ENCODE data around the gene C19orf38.
"Not testable (repeated sequence)": the region's sequence is repeated elsewhere in the genome, so short reads cannot be mapped to it uniquely, and the experiment has no call there.

The C19orf38 gene

DNA sequence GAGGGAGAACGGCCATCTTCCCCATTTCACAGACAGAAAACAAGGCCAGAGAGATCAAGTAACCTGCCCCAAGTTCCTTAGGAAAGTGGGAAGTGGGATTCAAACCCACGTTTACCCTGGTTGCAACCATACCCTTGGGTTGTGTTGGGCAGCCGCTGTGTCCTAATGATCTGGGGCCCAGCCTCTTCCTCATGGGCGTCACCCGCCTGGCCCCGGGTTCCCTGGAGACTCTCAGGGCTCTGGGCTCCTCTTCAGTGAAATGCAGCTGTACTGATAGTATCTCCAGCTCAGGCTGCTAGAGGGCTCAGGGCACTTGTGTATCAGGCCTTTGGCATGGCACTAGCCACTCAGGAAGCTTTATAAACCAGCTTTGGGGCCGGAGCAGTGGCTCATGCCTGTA is 22.0 kb upstream of the C19orf38 start:
- no peak for DNase-seq

DNA sequence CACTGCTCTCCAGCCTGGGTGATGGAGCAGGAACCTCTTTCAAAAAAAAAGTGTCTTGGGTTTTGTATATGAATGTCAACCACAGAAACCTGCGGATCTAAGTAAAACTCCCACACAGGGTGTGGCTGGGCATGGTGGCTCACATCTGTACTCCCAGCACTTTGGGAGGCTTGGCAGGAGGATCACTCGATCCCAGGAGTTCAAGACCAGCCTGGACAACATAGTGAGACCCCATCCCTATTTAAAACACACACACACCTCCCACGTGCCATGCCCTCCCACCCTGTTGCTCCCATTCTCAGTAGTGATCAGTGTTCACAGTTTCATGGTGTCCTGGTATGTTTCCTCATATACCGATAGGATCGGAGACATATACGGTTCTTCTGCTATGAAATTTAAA is 21.4 kb upstream of the C19orf38 start:
- DNase-seq, result no peak

DNA sequence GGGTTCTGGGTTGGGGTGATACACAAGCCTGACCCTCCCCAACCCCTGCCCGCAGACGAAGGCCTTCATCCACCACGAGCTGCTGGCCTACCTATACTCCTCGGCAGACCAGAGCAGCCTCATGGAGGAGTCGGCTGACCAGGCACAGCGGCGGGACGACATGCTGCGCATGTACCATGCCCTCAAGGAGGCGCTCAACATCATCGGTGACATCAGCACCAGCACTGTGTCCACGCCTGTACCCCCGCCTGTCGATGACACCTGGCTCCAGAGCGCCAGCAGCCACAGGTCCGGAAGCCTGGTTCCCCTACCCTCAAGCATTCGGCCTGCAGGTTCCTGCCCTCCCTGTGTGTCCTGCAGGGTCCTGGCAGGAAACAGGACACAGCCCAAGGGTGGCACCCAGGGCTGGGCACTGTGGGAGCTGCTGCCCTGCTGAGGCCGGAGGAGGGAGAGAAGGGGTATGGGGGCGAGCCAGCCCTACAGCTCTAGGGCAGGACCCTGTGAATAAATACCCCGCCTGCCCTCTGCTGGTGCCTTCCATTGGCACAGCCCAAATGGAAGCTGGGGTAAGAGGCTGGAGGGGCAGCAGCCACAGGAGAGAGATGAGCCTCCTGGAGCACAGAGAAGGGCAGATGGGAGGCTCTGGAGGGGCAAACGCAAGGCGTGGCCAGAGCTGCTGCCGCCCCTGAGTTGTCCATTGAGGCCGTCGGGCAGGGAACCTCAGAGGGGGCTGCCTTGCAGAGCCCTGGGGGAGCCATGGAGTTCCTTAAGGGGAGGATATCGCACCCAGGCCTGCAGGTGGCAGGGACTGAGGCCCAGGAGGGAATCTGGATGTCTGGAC is 19.0 kb upstream of the C19orf38 start:
- DNase-seq, result no peak

DNA sequence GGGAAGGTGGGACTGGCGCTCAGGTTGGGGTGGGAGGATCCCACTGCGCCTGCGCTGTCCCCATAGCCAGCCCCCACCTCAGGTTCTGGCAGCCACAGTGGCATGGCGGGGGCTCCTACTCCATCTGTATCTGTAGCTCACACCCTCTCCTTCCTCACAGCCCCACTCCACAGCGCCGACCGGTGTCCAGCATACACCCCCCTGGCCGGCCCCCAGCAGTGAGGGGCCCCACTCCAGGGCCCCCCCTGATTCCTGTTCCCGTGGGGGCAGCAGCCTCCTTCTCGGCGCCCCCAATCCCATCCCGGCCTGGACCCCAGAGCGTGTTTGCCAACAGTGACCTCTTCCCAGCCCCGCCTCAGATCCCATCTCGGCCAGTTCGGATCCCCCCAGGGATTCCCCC is 18.2 kb upstream of the C19orf38 start:
- DNase-seq, result no peak

DNA sequence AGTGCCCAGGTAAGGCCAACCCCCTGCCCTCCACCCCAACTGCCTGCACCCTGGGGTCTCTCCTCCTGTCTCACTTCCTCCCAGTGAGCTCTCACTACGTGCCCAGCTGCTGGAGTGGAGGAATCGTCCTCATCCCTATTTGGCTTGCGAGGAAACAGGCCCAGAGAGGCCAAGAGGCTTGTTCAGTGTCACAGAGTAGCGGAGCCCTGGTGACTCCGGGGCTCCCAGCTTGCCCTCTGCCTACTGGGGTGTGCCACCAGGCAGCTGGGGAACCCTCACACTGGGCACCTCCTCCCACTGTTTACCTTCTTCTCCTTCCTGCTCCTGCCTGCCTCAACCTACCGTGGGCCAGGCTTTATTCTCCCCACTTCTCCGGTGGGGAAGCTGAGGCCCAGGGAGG is 17.8 kb upstream of the C19orf38 start:
- no peak for DNase-seq

DNA sequence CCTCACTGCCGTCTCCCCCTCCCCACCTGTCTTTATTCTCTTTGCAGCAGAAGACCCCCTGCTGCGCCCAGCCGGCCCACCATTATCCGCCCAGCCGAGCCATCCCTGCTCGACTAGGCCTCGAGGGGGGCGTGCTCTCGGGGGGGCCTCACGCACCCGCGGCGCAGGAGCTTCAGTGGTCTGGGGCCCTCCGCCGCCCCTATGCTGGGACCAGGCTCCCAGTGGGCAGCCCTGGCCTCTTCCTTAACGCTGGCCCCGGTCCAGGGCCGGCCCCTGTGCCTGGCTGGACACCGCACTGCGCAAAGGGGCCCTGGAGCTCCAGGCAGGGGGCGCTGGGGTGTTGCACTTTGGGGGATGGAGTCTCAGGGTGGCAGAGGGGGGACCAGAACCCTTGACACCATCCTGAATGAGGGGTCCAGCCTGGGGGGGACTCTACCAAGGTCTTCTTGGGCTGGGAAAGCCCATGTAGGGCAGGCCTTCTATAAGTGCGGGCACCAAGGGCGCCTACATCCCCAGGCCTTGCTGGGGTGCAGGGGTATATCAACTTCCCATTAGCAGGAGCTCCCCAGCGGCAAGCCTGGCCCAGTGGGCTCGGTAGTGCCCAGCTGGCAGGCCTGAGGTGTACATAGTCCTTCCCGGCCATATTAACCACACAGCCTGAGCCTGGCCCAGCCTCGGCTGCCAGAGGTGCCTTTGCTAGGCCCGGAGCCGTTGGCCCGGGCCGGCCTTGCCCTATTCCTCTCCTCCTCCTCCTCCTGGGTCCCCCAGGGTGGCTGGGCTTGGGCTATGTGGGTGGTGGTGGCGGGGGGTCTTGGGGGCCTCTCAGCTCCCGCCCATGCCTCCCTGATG is 17.1 kb upstream of the C19orf38 start:
- no peak for DNase-seq

DNA sequence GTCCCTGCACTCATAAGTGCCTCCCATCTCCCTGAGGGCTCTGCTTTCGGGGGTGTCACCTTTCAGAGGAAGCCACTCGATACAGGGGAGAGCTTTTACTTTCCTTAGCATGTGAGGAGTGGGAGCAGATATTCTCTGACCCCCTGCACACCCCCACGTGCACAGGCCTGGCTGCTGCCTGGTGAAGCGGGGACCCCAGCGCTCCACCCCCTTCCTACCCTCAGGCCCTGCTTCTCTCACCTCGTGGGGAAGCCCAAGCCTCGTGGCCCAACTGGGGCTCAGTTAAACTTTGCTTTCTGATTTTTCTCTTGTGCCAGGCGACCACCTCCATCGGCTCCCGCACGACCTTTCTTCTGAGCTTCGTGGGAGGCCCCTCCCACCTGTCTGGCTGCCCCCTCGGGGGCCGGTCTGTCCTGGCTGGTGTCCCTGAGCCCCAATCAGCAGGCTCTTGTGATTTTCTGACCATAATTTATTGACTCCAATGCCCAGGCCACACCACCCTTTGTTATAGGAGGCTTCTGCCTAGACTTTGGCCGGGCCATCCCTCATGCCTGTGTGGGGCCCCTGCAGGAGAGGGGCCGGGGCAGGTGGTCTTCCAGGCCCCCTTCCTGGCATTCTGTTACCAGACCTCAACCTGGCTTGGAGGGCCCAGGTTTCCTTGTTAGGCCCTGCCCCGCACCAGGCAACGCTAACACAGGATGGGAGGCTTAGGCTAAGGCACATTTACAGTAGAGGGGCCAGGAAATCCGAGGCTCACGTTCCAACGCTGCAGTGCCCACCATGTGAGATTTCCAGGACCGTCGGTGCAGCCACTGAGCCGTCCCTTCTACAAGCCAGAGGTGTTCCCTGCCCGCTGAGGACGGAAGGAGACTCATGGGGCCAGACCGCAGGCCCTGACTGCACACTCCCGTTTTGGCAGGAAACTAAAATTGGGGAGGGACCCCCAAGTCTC is 16.0 kb upstream of the C19orf38 start:
- no peak for DNase-seq

DNA sequence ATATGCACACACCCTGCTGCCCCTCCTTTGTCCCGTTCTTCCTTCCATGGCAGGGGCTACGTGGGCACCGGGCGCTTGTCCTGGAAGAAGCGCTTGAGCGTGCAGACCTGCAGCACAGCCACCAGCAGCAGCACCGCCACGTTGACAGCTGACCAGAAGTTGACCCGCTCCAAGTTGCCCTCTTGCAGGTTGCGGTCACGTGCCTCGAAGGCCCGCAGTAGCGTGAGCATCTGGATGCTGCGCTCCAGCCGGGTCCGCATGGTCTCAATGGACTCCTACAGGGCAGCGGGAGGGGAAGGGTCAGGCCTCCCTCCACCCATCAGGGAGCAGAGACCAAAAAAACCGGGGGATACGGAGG is 15.3 kb upstream of the C19orf38 start:
- DNase-seq, result no peak

DNA sequence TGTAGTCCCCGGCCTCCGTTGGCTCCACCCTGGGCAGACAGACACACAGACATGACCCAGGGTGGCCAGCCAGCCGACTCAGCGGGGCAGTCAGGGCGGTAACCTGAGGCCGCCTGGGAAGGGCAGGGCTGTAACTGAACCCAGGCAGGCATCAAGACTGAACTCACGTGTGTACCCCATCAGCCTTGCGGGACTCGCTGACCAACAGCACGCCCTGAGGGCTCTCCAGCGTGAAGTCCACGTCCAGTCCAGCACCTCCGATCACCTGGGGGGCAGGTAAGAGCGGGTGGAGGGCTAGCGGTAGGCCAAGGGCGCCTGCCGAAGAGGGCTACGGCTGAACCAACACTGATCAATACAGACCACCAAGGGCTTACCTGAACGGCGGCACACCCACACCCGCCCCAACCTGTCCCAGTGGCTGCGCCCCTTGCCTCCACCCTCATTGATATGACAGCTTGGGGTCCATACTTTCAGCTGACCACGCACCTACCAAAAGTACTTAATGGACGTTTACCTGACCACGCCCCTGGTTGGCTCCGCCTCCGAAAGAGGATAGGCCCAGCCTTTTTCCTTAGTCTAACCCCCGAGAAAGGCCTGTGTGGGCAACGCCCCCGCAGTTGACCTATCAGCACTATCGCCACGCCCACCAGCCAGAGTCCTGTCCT is 13.0 kb upstream of the C19orf38 start:
- DNase-seq, result no peak

DNA sequence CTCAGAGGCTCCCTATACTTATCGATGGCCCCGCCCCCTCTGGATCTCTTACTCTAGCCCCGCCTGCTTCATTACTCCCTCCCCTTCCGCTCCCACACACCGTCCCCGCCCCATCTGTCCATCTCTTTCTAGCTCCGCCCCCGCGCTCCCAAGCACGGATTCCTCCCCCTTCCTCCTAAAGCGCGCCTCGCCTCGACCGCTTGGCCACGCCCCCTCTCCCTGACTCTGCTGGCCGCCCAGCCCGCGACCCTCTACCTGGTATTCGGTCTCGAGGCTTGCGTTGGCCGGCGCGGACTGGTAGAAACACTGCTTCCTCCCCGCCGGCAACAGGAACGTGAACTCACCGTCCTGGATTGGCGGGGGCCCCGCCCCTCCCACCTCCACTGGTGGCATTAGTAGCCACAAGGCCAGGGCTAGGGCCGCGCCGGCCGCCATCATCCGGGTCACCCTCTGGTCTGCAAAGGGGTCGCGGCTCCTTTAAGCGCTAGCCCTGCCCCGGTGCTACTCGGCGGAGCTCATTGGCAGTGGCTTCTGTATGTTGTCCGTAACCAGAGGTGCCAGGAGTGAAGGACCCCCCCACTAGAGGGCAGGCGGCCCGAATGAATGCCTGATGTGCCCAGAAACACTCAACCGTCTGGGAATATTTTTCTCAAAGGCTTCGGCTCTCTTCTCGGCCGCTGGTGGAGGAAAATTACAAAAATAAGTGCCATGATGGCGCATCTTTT is 12.3 kb upstream of the C19orf38 start, which contains the start of gene TMED1:
TMED1 (minus strand) TSS at position 459 of the 725 bp plus-strand sequence; CDS start at position 438, 21 bp downstream.
- peak; percentile 68 for DNase-seq

DNA sequence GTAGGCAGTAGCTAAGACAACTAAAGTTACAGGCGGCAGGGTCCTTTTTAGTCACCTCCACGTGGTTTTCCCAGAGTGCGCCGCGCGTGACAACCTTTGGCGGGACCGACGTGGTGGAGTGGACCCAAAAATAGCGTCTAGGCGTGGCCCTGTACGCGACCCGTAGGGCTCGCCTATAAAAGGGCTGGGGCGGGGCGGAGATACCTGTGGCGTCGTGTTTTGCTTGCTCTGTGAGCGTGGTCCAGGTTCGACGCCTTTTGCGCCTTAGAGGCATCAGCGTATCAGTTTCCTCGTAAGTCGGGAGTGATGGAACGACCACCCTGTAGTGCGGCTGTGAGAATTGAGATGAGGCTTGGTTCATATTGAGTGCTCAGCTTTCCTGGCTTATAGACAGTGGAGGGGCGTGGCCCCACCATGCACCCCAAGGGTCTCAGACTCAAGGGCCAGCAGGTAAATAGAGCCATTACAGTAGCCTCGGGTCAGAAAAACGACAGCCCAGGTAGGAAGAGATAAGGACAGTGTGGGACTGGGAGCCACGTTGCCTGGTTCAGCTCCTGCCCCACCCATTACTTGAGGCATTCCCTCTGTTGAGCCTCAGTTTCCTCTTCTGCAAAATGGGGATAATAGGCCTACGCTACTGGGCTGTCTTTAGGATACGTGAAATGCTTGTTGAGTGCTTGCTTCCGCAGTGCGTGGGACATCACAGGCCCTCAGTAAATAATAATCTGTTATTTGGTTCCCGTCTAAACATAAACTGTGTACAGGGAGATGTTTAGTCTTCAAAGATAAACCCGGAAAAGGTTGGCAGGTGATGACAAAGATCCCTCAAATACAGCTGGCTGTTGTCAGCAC is 11.5 kb upstream of the C19orf38 start:
- peak; percentile 44 for DNase-seq

DNA sequence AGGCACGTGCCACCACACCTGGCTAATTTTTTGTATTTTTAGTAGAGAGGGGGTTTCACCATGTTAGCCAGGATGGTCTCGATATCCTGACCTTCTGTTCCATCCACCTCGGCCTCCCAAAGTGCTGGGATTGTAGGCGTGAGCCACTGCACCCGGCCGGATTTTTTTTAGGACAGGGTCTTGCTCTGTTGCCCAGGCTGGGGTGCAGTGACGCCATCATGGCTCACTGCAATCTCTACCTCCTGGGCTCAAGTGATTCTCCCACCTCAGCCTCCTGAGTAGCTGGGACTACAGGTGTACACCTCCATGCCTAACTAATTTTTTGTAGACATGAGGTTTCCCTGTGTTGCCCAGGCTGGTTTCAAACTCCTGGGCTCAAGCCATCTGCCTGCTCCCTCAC is 10.6 kb upstream of the C19orf38 start:
- DNase-seq, result not testable (repeated sequence)

DNA sequence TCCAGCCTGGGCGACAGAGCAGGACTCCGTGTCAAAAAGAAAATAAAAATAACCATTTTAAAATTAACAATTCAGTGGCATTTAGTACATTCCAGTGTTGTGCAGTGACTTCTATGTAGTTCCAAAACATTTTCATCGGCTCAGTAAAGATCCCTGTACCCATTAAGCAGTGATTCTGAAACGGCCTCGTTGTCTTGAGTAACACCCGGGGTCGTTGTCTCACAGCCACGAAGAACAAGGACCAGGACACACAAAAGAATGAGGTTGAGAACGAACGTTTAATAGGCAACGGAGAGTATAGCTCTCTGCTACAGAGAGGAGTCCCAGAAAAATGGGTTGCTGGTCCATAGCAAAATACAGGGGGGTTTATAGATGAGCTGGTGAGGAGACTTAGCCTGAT is 9.8 kb upstream of the C19orf38 start:
- DNase-seq, result no peak

DNA sequence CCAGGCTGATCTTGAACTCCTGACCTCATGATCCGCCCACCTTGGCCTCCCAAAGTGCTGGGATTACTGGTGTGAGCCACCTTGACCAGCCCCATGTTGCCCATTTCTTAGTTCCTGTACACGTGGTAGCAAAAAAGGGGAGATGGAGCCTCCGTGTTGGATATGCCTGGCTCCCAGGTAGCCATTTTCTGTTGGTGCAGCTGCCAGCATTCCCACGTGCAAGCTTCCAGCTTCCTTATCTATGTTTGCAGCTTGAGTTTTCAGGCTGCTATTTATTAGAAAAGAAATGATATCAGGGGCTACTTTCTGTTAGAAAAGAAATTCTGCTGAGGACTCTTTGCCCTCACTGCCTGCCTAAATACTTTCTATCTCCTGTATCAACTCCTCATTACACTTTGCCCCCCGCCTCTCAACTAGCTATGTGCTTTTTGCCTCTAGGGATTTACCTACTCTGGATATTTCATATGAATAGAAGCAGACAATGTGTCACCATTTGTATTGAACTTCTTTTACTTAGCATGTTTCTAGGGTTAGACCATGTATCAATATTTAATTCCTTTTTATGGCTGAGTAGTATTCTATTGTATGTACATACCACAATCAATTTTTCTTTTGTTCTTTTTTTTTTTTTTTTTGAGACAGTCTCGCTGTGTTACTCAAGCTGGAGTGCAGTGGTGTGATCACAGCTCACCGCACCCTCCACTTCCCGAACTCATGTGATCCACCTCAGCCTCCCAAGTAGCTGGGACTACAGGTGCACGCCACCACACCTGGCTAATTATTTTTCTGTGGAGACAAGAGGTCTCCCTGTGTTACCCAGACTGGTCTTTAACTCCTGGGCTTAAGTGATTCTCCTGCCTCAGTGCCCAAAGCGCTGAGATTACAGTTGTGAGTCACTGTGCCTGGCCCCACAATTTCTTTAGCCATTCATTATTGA is 8.8 kb upstream of the C19orf38 start:
- no peak for DNase-seq

DNA sequence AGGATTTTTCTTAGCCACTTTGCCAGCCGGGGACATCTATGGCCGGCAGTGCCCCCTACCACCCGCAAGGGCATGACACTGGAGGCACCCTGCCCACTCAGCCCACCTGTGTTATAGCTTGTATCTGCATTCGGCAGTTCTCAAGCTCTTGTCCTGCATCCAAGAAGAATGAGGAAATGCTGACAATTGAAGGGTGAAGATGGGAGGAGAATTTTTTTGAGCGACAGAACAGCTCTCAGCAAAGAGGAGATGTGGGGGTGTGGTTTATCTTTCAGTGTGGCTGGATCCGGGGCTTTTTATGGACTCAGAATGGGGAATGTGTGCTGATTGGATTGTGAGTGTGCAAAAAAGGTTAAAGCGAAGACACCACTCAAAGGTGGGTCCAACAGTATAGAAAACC is 5.4 kb upstream of the C19orf38 start:
- no peak for DNase-seq

DNA sequence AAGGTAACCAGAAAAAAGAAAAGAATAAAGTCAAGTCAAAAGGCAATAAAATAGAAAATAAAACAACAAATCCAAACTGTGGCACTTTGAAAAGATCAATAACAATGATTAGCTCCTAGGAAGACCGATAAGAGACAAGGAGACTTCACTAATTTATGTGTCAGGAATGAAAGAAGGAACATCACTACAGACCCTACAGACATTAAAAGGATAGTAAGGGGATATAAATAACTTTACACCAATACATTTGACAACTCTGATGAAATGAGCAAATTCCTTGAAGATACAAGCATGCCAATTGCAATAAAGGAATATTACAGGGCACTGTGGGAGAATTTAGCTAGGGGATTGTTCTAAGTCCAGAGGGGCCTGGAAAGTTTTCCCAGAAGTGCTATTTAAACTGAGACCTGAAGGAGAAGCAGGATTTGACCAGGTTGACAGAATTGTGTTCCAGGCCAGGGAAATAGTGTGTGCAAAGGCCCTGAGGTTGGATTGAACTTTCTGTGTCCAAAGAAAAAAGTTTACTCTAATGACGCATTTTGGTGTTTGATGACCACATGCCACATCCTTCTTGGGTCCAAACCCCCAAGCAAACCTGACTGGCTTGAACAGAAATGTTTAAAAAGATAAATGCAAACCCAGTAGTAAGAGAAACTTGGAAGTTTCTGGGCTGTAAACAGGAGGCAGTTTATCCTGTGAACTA is 1.6 kb upstream of the C19orf38 start:
- DNase-seq, result no peak

DNA sequence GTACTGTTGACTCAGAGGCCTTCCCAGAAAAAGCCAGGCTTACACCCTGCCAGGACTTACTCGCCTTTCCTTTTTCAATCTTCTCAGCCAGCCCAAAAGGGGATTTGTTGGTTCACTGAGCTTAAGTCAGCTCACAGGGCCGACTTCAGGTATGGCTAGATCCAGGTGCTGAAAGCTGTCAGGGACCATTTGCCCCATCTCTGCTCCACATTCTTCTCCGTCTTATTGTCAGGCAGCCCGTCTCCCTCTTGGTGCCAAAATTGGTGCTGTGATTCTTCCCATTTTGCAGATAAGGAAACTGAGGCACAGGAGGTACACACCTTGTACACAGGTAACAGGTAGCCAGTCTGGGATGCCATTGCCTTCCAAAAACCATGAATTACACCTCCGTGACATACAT is 2.4 kb downstream of the C19orf38 start:
- DNase-seq, result no peak

DNA sequence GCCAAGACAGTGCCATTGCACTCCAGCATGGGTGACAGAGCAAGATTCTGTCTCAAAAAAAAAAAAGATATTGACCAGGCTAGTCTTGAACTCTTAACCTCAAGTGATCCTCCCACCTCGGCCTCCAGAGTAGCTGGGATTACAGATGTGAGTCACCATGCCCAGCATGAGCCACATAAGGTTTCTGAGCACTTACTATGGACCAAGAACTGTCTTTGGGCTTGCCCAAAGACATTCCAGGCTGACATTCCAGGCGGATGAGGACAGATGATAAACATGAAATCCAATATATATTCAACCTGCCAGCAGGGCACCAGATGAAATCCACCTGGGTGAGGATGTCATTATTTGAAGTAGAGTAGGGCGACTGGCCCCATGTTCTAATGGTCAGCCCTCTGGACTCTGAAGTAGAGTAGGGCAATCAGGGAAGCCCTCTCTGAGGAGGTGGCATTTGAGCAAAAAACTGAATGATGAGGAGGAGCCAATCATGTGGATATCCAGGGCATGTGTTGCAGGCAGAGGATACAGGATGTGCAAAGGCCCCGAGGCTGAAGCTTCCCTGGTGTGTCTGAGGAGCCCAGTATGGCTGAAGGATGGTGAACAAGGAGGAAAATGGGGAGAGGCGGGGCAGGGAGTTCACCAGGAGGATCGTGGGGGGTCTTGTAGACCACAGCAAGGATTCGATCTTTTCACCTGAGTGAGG is 4.0 kb downstream of the C19orf38 start:
- no peak for DNase-seq

Data from activated gamma-delta T cell (primary cell).